ENCODE results near the gene STN1.
A peak's percentile ranks its signal among the peaks of the same experiment; 100 is the strongest.

STN1 gene

GRCh38 chr10:103869336-103869735 lies 48.6 kb downstream of the STN1 start:
- TF ChIP-seq, protein P1, sequence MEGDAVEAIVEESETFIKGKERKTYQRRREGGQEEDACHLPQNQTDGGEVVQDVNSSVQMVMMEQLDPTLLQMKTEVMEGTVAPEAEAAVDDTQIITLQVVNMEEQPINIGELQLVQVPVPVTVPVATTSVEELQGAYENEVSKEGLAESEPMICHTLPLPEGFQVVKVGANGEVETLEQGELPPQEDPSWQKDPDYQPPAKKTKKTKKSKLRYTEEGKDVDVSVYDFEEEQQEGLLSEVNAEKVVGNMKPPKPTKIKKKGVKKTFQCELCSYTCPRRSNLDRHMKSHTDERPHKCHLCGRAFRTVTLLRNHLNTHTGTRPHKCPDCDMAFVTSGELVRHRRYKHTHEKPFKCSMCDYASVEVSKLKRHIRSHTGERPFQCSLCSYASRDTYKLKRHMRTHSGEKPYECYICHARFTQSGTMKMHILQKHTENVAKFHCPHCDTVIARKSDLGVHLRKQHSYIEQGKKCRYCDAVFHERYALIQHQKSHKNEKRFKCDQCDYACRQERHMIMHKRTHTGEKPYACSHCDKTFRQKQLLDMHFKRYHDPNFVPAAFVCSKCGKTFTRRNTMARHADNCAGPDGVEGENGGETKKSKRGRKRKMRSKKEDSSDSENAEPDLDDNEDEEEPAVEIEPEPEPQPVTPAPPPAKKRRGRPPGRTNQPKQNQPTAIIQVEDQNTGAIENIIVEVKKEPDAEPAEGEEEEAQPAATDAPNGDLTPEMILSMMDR (IDR thresholded peaks at IDR 0.05; ENCODE audit: control insufficient read depth, insufficient read depth, low read depth, low read length, missing control alignments): no peak
- no peak overlapping the region for H3K4me3 ChIP-seq (ENCODE audit: control insufficient read depth, low read depth, low read length)
- no peak for DNase-seq (ENCODE audit: low read depth)

DNA sequence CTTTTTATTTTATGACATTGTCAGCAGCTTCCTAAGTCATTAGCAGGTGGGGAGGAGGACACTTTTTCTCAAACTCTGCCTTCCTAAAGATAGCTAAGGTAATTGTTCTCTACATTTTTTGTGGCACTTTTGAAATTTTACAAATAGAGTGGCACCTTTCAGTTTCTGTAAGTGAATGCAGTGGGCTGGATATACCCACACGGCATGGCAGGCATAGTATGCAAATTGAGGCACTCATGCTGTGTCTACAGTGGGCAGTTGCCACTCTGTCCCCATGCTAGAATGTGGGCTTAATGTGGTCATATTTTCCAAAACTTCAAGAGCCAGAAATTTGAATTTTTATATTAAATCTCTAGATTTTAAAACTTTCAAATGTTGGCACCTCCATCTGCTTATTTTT lies 49.8 kb downstream of the STN1 start:
- DNase-seq (ENCODE audit: low read depth): no peak
- H3K4me3 ChIP-seq (ENCODE audit: control insufficient read depth, low read depth, low read length): no peak overlapping the region
- TF ChIP-seq, protein P1 (IDR thresholded peaks at IDR 0.05; ENCODE audit: control insufficient read depth, insufficient read depth, low read depth, low read length, missing control alignments): no peak

DNA sequence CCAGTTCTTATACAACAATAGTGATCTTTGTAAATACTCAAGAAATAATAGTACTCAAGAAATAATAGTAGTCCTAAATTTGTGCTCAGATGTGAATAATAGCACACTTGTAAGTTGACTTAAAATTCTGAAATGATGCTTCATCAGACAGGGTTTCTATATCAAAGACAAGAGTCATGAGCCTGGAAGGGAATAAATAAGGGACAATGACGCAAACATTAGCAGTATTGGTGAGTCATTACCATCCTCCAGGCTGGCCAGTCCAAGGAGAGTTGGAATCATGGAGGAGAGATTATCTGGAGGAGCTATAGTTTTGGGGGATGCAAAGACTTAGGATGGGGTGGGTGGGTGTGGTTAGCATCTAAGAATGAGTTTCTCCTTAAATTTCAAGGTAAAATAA lies 56.5 kb downstream of the STN1 start:
- TF ChIP-seq, protein P1 (IDR thresholded peaks at IDR 0.05; ENCODE audit: control insufficient read depth, insufficient read depth, low read depth, low read length, missing control alignments): no peak
- DNase-seq (ENCODE audit: low read depth): no peak
- H3K4me3 ChIP-seq (ENCODE audit: control insufficient read depth, low read depth, low read length): no peak overlapping the region

DNA sequence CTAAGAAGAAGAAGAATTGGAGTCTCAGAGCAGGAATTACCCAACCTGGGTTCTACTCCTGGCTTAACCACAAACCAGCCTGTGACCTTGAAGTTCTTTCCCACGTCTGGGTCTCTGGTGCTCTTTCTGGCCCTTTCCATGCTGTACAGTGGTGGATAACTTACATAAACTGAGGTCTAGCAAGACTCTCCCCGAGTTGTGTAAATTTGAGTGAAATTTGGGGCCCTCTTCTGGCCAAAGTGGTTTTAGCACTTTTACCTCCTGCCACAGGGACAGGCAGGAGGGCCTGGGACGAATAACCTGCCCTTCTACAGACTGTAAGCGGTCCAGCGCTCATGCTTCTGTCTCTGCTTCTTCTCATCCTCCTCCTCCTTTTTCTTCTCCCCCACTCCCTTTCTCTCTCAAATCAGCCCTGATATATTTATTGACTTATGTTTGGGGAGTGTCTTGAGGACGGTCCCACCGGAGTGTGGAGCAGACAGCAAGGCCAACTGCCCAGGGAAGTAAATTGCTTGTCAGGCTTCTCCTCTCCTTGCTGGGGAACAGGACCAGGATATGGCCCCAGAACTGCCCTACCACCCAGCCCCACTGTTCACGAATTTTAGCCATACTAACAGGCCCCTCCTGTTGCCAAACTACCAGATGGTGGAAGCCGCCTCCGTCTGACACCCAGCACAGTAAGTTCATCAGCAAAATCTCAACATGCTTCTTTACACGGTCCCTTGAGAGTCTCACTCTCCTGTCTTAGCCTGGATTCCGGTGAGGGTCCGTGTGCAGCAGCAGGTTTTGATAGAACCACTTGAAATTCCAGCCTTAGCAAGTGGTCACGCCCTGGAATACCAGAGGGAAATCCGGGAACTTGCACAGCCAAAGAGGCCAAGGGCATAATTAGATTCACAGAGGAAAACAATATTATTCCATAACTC lies 58.6 kb downstream of the STN1 start:
- H3K4me3 ChIP-seq (ENCODE audit: control insufficient read depth, low read depth, low read length): no peak overlapping the region
- TF ChIP-seq, protein P1 (IDR thresholded peaks at IDR 0.05; ENCODE audit: control insufficient read depth, insufficient read depth, low read depth, low read length, missing control alignments): peak; percentile 67
- DNase-seq (ENCODE audit: low read depth): no peak

DNA sequence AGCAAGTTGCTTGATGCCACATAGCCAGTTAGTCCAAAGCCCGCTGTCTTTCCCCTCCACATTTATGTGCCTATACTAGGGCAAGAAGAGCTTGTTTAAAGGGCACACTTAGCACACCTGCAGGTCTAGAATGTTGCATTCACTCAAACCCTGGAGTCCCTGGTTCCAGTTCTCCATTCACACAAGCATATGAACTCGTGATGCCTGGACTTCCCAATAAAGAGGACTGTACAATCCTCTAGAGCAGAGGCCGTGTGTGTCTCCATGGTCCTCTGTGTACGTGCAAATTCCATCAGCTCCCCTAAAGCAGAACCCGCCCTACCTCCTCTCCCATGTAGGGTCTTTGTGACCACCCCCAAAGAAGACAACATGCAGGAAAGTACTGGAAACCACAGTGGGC lies 59.6 kb downstream of the STN1 start:
- H3K4me3 ChIP-seq (ENCODE audit: control insufficient read depth, low read depth, low read length): no peak overlapping the region
- no peak for DNase-seq (ENCODE audit: low read depth)
- TF ChIP-seq, protein P1 (IDR thresholded peaks at IDR 0.05; ENCODE audit: control insufficient read depth, insufficient read depth, low read depth, low read length, missing control alignments): no peak

- H3K4me3 ChIP-seq (ENCODE audit: control insufficient read depth, low read depth, low read length): no peak overlapping the region
- TF ChIP-seq, protein P1 (IDR thresholded peaks at IDR 0.05; ENCODE audit: control insufficient read depth, insufficient read depth, low read depth, low read length, missing control alignments): no peak
Observed at GRCh38 chr10:103856797-103857170, 61.2 kb downstream of the STN1 start.

More at GRCh38 chr10:103856797-103857170, 61.2 kb downstream of the STN1 start:
- no peak for DNase-seq (ENCODE audit: low read depth)
